Muscle of arm (tissue), 12 donors: ENCODE results near the gene RC3H2. TPM values are rescaled to one million over a fixed set of nuclear protein-coding genes. Genes with fewer than 3 reads are reported as not detected.
"Not testable (repeated sequence)": the region's sequence is repeated elsewhere in the genome, so short reads cannot be mapped to it uniquely, and the experiment has no call there.

Source experiments
- DNase-seq: peaks from one replicate; pipeline ENCODE4 v3.0.0-alpha.2; 2013
- polyA plus RNA-seq, 12 donors: library from polyadenylated mRNA; unstranded; fragments of 120-200 nt; gene quantifications; one replicate each; pipeline ENCODE4 v1.2.1, GENCODE V29; 2013; ENCODE audit not compliant: insufficient read length in 12 of 12

RC3H2 gene
- polyA plus RNA-seq, 12 donors, result 30.4 to 42.4 (median 32.0) TPM; not detected in 1

- not testable (repeated sequence) for DNase-seq
These were observed 95.9 kb downstream of the RC3H2 start for GRCh38 chr9:122809261-122809660.

GRCh38 chr9:122808141-122808540, 97.0 kb downstream of the RC3H2 start:
- no peak for DNase-seq

- DNase-seq, result no peak
These were observed 97.8 kb downstream of the RC3H2 start for GRCh38 chr9:122807271-122807900.

- DNase-seq, result no peak
These were observed 98.5 kb downstream of the RC3H2 start for GRCh38 chr9:122806661-122807060.

GRCh38 chr9:122800066-122801060, 104.8 kb downstream of the RC3H2 start, which contains the start of gene OR1K1:
Gene OR1K1, plus strand, starts transcription at chr9:122800123. Its CDS starts 0 bp downstream, at chr9:122800123.
- no peak for DNase-seq

GRCh38 chr9:122797316-122798063, 107.7 kb downstream of the RC3H2 start:
- no peak for DNase-seq

Other genes with a start within 250 kb of the RC3H2 start
- gene OR1B1, start 247.7 kb downstream of the RC3H2 start, polyA plus RNA-seq, result not detected
- gene OR1L1, start 243.6 kb downstream of the RC3H2 start, polyA plus RNA-seq, result not detected
- gene OR1L3, start 230.2 kb downstream of the RC3H2 start, polyA plus RNA-seq, result not detected
- not detected for gene OR1L4, start 181.4 kb downstream of the RC3H2 start, polyA plus RNA-seq
- gene OR1L6, start 163.1 kb downstream of the RC3H2 start, polyA plus RNA-seq, result not detected
- gene OR5C1, start 116.4 kb downstream of the RC3H2 start, polyA plus RNA-seq, result not detected
- gene OR1K1, start 105.2 kb downstream of the RC3H2 start, polyA plus RNA-seq, result not detected
- 10 to 100 TPM in 11 of 12 donors, not detected in 1; 16.1 to 29.0 (median 21.0) TPM for gene PDCL, start 76.8 kb downstream of the RC3H2 start, polyA plus RNA-seq
- 10 to 100 TPM in 9 of 12 donors, 1 to 10 TPM in 2, not detected in 1; 9.0 to 13.7 (median 12.0) TPM for gene ZBTB6, start 8.0 kb upstream of the RC3H2 start, polyA plus RNA-seq
- gene ZBTB26, start 26.2 kb upstream of the RC3H2 start, polyA plus RNA-seq, result 10 to 100 TPM in 7 of 12 donors, 1 to 10 TPM in 4, not detected in 1; 8.8 to 11.3 (median 10.6) TPM
- 10 to 100 TPM in 11 of 12 donors, not detected in 1; 20.9 to 63.0 (median 39.2) TPM for gene RABGAP1, start 35.7 kb upstream of the RC3H2 start, polyA plus RNA-seq
- under 1 TPM in 7 of 12 donors, not detected in 5; 0.14 to 0.77 (median 0.33) TPM for gene GPR21, start 128.3 kb upstream of the RC3H2 start, polyA plus RNA-seq